HL-60 (cell line): ENCODE data around the gene GORASP1.

Experiments
- GABPA ChIP-seq: IDR thresholded peaks from 2 replicates; pipeline ENCODE4 v1.6.1; 2012; ENCODE audit warnings: low read depth
- POLR2AphosphoS5 ChIP-seq: IDR thresholded peaks from 2 replicates; pipeline ENCODE4 v1.6.1; 2012; ENCODE audit warnings: low read depth
- SPI1 ChIP-seq: IDR thresholded peaks from 2 replicates; pipeline ENCODE4 v1.6.1; 2012; ENCODE audit warnings: low read depth, mild to moderate bottlenecking, borderline replicate concordance
- TF ChIP-seq, protein P1 (sequence below): IDR thresholded peaks from one replicate; pipeline ENCODE4 v1.5.1; 2011; ENCODE audit warnings: low read length, control low read depth, inconsistent platforms; ENCODE audit not compliant: insufficient read depth
- TF ChIP-seq, protein P2 (sequence below): IDR thresholded peaks from 2 replicates; pipeline ENCODE4 v1.6.1; 2012; ENCODE audit warnings: low read depth; ENCODE audit not compliant: insufficient replicate concordance

DNA sequence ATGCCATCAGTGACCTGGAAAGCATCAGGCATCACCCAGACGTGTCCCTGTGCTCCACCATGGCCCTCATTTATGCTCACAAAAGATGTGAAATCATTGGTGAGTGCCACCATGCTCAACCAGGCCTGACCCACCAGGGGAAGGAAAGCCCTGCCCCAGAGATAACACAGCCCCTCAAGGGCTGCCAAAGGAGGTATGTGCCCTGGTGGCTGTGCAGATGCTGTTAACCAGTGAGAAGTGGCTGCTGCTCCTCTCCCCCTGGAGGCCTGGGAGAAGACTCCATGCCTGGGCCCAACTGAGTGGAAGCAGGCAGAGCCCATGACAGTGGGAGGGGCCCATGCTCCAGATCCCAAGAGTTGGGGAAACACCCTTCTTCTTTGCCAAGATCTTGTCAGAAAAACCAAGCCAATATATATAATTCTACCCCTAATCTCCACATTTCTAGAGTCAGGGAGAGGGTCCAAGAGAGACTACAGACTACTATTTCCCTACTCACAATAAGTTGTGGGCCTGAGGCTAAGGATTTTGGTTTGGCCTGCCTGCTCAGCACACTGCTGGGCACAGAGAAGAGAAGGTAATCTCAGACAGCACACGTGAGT lies 2.7 kb upstream of the GORASP1 start:
- TF ChIP-seq, protein P1, sequence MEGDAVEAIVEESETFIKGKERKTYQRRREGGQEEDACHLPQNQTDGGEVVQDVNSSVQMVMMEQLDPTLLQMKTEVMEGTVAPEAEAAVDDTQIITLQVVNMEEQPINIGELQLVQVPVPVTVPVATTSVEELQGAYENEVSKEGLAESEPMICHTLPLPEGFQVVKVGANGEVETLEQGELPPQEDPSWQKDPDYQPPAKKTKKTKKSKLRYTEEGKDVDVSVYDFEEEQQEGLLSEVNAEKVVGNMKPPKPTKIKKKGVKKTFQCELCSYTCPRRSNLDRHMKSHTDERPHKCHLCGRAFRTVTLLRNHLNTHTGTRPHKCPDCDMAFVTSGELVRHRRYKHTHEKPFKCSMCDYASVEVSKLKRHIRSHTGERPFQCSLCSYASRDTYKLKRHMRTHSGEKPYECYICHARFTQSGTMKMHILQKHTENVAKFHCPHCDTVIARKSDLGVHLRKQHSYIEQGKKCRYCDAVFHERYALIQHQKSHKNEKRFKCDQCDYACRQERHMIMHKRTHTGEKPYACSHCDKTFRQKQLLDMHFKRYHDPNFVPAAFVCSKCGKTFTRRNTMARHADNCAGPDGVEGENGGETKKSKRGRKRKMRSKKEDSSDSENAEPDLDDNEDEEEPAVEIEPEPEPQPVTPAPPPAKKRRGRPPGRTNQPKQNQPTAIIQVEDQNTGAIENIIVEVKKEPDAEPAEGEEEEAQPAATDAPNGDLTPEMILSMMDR, result no peak
- TF ChIP-seq POLR2AphosphoS5, result no peak
- TF ChIP-seq, protein P2, sequence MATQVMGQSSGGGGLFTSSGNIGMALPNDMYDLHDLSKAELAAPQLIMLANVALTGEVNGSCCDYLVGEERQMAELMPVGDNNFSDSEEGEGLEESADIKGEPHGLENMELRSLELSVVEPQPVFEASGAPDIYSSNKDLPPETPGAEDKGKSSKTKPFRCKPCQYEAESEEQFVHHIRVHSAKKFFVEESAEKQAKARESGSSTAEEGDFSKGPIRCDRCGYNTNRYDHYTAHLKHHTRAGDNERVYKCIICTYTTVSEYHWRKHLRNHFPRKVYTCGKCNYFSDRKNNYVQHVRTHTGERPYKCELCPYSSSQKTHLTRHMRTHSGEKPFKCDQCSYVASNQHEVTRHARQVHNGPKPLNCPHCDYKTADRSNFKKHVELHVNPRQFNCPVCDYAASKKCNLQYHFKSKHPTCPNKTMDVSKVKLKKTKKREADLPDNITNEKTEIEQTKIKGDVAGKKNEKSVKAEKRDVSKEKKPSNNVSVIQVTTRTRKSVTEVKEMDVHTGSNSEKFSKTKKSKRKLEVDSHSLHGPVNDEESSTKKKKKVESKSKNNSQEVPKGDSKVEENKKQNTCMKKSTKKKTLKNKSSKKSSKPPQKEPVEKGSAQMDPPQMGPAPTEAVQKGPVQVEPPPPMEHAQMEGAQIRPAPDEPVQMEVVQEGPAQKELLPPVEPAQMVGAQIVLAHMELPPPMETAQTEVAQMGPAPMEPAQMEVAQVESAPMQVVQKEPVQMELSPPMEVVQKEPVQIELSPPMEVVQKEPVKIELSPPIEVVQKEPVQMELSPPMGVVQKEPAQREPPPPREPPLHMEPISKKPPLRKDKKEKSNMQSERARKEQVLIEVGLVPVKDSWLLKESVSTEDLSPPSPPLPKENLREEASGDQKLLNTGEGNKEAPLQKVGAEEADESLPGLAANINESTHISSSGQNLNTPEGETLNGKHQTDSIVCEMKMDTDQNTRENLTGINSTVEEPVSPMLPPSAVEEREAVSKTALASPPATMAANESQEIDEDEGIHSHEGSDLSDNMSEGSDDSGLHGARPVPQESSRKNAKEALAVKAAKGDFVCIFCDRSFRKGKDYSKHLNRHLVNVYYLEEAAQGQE, result no peak
- no peak for TF ChIP-seq SPI1
- TF ChIP-seq GABPA, result no peak
